Endothelial cell (in vitro differentiated cells): ENCODE results near the gene CPVL. TPM values are rescaled to one million over a fixed set of nuclear protein-coding genes. Genes with fewer than 3 reads are reported as not detected.

Experiments
- DNase-seq: peaks from one replicate; pipeline ENCODE4 v3.0.0; 2021; ENCODE audit warnings: low spot score
- H3K27ac Mint-ChIP-seq: one replicate; pipeline ENCODE4 v1.8.0; 2021; ENCODE audit warnings: mixed read lengths, inconsistent platforms; ENCODE audit not compliant: unreplicated experiment
- H3K27me3 Mint-ChIP-seq: one replicate; pipeline ENCODE4 v1.8.0; 2021; ENCODE audit warnings: mild to moderate bottlenecking, moderate library complexity, mixed read lengths, inconsistent platforms; ENCODE audit not compliant: unreplicated experiment
- H3K36me3 Mint-ChIP-seq: one replicate; pipeline ENCODE4 v1.8.0; 2021; ENCODE audit warnings: mild to moderate bottlenecking, low read depth, mixed read lengths, inconsistent platforms; ENCODE audit not compliant: unreplicated experiment
- H3K4me1 Mint-ChIP-seq: one replicate; pipeline ENCODE4 v1.8.0; 2021; ENCODE audit warnings: mild to moderate bottlenecking, mixed read lengths, inconsistent platforms; ENCODE audit not compliant: unreplicated experiment
- H3K4me3 Mint-ChIP-seq: one replicate; pipeline ENCODE4 v1.8.0; 2021; ENCODE audit warnings: mild to moderate bottlenecking, mixed read lengths, inconsistent platforms; ENCODE audit not compliant: unreplicated experiment
- H3K9me3 Mint-ChIP-seq: one replicate; pipeline ENCODE4 v1.8.0; 2021; ENCODE audit warnings: mixed read lengths, inconsistent platforms; ENCODE audit not compliant: unreplicated experiment
- total RNA-seq: library from RNA; stranded (reverse); fragmentation: NEBNext Ultra II Directional; extraction: Animal tissue kit (Norgen Biotek cat#: 25700); gene quantifications from one replicate; pipeline ENCODE4 v1.2.1, GENCODE V29; 2021; ENCODE audit not compliant: unreplicated experiment
- TF ChIP-seq, protein P1 (sequence below): fragments of 200-600 bp; sonication (generic); IDR thresholded peaks from one replicate; pipeline ENCODE4 v1.5.0; 2021; ENCODE audit warnings: antibody characterized with exemption; ENCODE audit not compliant: unreplicated experiment

CPVL gene
- total RNA-seq, 1 donor from 2014 or later: 21.8 TPM

DNA sequence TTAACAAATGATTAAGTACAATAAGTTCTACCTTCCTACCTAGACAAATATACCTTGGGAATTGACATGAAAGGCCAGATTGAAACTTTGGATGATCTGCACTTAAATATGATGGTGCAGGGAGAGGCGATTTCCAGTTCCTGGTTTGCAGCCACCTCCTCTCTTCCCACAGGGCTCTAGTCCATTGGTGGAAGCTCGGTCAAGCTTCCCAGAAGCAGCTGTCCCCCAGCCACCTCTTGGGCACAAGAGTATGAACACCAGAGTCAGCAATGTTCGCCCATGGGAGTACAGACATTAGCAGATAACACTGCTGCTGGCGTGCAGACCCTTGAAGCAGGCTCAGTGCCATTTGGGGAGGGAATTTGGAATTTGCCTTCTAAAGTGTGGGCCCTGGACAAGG lies 1.5 kb upstream of the CPVL start:
- H3K9me3 Mint-ChIP-seq: no peaks in the 10 kb centered on the region
- no peak overlapping the region for H3K4me3 Mint-ChIP-seq
- no peaks in the 10 kb centered on the region for H3K27me3 Mint-ChIP-seq
- TF ChIP-seq, protein P1, sequence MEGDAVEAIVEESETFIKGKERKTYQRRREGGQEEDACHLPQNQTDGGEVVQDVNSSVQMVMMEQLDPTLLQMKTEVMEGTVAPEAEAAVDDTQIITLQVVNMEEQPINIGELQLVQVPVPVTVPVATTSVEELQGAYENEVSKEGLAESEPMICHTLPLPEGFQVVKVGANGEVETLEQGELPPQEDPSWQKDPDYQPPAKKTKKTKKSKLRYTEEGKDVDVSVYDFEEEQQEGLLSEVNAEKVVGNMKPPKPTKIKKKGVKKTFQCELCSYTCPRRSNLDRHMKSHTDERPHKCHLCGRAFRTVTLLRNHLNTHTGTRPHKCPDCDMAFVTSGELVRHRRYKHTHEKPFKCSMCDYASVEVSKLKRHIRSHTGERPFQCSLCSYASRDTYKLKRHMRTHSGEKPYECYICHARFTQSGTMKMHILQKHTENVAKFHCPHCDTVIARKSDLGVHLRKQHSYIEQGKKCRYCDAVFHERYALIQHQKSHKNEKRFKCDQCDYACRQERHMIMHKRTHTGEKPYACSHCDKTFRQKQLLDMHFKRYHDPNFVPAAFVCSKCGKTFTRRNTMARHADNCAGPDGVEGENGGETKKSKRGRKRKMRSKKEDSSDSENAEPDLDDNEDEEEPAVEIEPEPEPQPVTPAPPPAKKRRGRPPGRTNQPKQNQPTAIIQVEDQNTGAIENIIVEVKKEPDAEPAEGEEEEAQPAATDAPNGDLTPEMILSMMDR: no peak
- H3K27ac Mint-ChIP-seq: no peak overlapping the region
- H3K4me1 Mint-ChIP-seq: peaks cover 13% of the 10 kb centered on the region
- H3K36me3 Mint-ChIP-seq: no peaks in the 10 kb centered on the region
- DNase-seq: no peak

DNA sequence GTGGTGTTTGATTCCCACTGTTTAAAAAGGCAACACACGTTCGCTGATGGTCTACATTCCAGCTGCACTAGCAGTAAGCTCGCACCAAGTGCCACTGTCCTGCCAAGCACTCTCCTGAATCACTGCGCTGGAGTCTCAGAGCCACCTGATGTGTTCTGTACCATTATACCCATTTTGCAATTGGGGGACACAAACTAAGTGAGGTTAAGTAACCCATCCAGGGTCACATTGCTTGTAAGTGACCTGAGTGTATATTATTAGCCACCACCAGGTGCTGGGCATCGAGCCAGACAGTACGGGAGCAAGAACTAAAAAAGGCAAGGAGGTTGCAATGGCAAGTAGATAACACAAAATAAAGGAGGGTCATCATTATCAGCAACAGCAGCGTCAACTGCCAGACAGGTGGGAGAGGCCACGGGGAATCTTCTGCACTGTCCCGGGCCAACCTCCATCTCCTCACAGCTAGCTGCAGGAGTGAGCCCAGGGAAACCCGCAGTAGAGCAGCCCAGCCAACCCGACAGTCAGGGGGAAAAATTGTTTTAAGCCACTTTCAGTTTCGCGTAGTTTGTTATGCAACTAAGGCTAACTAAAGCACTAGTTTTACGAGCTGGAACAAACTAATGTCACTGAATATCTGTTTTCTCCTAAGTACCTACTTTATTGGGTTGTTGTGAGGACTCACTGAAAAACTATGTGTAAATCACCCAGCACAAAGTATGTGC lies 712 bp upstream of the CPVL start:
- Mint-ChIP-seq H3K27ac (no peak overlapping the region), H3K27me3 (no peaks in the 10 kb centered on the region), H3K4me1 (peaks cover 15% of the 10 kb centered on the region), H3K9me3 (no peaks in the 10 kb centered on the region), H3K36me3 (no peaks in the 10 kb centered on the region), H3K4me3 (peak overlapping the region; percentile 96)
- no peak for DNase-seq
- TF ChIP-seq, protein P1: no peak

DNA sequence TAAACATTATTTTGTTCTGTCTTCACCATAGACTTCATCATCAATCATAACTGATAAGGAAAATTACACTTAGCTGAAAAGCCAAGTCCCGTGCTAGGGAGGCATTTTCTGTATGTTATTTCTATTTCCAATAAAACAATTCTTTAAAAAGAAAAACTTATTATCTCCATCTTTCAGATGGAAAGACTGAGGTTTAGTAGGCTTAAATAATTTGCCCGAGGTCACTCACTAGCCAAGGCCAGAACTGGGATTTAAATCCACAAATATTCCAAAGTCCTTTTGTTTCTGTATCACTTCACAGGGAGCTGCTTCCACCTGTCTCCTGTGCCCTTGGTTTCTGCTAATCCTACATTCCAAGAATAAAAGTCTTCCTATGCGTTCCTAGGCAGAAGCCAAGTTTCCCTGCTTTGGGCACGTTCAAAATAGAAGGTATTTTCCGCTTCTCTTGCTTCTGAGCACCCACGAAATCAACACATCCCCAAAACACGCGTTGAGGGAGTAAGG lies 732 bp downstream of the CPVL start:
- peak overlapping the region; percentile 96 for H3K4me3 Mint-ChIP-seq
- TF ChIP-seq, protein P1: no peak
- H3K4me1 Mint-ChIP-seq: peaks cover 21% of the 10 kb centered on the region
- H3K27me3 Mint-ChIP-seq: no peaks in the 10 kb centered on the region
- no peak overlapping the region for H3K27ac Mint-ChIP-seq
- DNase-seq: no peak
- no peaks in the 10 kb centered on the region for H3K9me3 Mint-ChIP-seq
- no peaks in the 10 kb centered on the region for H3K36me3 Mint-ChIP-seq

DNA sequence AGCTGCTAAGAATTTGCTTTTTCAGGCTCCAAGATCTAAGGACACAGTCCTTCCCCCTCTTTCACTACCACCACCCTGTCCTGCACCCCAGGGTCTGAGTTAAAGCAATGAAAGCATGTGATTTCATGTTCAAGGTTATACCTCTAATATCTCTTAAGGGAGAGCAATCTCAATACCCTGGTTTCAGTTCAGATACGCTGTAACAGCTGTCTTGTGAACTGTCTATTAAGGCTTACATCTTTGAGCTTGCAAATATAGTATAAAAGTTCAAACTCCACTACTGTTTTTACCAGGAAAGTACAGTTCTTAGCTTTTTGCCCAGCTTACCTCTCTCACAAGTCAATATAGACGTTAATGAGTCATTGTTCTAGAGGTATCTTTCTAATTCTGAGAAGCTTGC lies 2.6 kb downstream of the CPVL start:
- H3K27me3 Mint-ChIP-seq: no peaks in the 10 kb centered on the region
- H3K36me3 Mint-ChIP-seq: no peaks in the 10 kb centered on the region
- TF ChIP-seq, protein P1: no peak
- H3K4me3 Mint-ChIP-seq: no peak overlapping the region
- no peak for DNase-seq
- no peak overlapping the region for H3K27ac Mint-ChIP-seq
- H3K9me3 Mint-ChIP-seq: no peaks in the 10 kb centered on the region
- H3K4me1 Mint-ChIP-seq: peaks cover 28% of the 10 kb centered on the region

DNA sequence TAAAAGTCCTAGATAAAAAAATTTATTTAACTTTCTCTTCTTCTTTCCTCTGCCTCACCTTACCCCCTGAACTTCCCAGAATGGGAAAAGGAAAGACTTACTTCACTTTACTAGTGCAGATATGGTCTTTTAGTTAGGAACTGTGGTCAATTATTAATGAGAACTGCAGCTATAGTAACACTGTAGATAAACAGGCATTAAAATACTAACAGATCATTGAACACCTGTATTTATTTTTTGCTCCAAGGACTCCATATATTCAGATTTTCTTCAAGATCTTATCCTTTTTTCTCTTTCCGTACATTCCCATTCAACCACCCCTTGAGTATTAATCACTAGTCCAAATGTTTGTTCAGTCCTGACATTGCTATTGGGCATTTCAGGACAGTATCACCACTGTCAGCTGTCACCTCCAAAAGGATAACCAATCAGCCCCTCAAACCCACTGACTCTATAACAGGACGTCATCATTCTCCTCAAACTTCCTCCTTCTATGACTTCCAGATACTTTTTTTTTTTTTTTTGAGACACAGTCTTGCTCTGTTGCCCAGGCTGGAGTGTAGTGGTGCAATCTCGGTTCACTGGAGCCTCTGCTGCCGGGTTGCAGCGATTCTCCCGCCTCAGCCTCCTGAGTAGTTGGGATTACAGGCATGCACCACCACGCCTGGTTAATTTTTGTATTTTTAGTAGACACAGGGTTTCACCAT lies 4.2 kb downstream of the CPVL start:
- DNase-seq: no peak
- Mint-ChIP-seq H3K4me3 (no peak overlapping the region), H3K36me3 (no peaks in the 10 kb centered on the region), H3K9me3 (no peaks in the 10 kb centered on the region), H3K27ac (no peak overlapping the region), H3K27me3 (no peaks in the 10 kb centered on the region), H3K4me1 (peaks cover 28% of the 10 kb centered on the region)
- TF ChIP-seq, protein P1: no peak
